HG03575 (cell line): Measurements from ENCODE around the gene NR1D2.
A peak's percentile ranks its signal among the peaks of the same experiment; 100 is the strongest.
"Not testable (repeated sequence)": the region's sequence is repeated elsewhere in the genome, so short reads cannot be mapped to it uniquely, and the experiment has no call there.

Experiments used
- ATAC-seq: cut with Tn5 transposase; IDR thresholded peaks from one replicate; pipeline ENCODE4 v1.9.1; 2021; ENCODE audit not compliant: unreplicated experiment, insufficient number of reproducible peaks, low FRiP score; ENCODE audit errors: extremely low read depth

NR1D2 gene

DNA sequence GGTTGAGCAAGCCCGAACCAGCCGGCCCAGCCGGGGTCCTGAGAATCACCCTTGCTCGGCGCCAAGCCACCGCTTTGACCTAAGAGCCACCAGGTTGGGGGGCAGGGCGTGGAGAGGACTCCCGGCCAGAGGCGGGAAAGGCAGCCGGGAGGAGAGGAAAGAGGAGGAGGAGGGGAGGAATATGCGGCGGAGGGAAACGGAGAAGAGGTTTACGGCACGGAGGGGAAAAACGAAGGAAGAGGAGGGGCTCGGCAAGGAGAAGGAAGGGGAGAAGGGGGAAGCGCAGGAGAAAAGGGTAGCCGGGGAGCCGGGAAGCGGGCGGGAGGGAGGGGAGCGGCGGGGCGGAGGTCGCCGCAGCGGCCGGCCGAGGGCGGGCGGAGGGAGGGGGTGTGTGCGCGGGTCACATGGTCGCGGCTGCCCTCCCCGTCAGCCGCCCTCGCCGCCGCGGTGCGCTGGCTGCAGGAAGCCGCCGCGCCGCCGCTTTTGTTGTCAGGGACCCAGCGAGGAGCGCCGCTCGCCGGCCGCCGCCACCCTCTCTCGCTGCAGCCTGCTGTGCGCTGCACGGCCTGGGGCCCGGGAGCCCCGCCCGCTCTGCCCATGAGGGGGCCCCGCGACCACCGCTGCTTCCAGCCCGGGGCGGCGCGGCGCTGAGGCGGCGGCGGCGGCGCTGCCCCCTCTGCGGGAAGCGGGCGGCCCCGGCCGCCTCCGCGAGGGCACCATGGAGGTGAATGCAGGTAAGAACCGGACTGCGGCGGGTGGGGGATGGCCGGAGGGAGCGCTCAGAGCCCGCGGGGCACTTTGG is at the start of gene NR1D2:
Gene NR1D2 (plus strand): TSS at position 426 of the 802 bp plus-strand sequence. CDS start 293 bp downstream, at position 719.
- peak; percentile 12 for ATAC-seq

DNA sequence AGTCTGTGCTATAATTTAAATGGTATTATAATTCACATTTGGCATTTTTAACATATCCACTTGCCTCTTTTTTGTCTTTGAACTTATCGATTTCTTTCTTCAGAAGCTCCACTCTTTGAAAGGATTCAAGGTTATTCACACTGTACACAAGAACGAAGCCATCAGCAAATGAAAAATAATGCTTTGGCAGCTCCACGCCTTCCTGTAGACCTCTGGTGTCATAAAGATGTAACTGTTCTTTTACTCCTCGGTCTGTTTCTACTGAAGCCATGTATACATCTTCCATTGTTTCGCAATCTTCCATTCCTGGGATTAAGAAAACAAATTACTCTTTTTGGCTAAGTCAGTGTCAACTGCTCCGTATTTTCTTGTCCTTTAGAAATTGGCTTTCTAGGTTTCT is 44.3 kb upstream of the NR1D2 start:
- no peak for ATAC-seq

DNA sequence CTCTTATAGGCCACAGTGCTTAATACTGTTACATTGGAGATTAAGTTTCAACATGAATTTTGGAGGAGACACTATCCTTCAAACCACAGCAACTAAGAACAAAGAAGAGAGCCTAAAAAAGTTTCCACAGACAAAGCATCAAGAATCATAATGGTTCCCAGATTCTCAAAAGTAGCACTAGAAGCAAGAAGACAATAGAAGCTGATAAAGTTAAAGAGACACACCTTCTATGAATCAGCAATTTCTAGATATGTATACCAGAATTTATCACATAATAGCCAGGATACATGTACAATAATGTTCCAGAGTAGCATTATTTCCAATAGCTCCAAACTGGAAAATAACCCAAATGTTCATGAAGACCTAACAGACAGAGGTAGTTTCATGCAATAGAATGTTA is 40.5 kb upstream of the NR1D2 start:
- no peak for ATAC-seq

DNA sequence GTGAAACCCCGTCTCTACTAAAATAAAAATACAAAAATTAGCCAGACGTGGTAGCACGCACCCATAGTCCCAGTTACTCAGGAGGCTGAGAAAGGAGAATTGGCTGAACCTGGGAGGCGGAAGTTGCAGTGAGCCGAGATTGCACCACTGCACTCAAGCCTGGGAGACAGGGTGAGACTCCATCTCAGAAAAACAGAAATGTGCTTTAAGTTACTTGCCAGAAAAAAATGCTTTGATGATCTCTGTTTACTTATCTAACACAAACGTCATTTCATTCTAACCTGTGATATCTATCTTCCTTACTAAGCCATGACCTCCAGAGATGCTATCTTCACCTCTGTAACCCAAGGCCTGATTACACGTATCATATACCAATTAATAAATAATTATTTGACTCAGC is 35.7 kb upstream of the NR1D2 start:
- ATAC-seq: no peak

DNA sequence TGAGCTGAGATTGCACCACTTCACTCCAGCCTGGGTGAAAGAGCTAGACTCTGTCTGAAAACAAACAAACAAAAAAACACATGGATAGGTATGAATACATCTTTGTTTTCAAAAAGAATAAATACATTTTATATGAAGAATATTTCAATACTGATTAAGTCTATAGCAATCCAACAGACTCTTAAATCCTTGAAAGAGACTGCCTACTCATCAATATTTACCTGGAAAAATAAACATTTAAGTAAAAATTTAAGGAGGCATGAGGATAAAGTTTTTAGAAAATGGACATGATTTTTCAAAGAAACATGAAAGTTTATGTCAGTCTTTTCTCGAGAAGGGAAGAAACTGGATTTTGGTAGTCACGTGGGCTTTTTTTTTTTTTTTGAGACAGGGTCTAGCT is 33.7 kb upstream of the NR1D2 start:
- ATAC-seq: no peak

DNA sequence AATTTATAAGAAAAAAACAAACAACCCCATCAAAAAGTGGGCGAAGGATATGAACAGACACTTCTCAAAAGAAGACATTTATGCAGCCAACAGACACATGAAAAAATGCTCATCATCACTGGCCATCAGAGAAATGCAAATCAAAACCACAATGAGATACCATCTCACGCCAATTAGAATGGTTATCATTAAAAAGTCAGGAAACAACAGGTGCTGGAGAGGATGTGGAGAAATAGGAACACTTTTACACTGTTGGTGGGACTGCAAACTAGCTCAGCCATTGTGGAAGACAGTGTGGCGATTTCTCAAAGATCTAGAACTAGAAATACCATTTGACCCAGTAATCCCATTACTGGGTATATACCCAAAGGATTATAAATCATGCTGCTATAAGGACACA is 32.8 kb upstream of the NR1D2 start:
- ATAC-seq: not testable (repeated sequence)

DNA sequence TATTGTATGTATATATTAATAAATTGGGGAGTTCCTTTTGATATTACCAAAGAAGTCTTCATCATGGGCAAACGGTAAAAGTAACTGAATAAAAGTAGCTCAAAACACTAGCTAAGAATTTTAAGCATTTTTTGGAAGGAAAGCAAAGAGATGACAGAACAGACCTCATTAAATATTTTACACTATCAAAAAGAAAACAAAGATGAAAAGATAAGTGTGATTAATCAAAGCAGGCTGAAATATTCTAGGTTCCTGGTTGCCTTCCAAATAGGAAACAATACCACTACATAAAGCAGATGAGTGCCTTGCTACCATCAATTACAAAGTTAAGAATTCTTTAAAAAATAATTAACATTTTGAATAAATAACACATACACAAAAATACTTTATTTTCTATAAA is 31.9 kb upstream of the NR1D2 start:
- ATAC-seq: no peak

DNA sequence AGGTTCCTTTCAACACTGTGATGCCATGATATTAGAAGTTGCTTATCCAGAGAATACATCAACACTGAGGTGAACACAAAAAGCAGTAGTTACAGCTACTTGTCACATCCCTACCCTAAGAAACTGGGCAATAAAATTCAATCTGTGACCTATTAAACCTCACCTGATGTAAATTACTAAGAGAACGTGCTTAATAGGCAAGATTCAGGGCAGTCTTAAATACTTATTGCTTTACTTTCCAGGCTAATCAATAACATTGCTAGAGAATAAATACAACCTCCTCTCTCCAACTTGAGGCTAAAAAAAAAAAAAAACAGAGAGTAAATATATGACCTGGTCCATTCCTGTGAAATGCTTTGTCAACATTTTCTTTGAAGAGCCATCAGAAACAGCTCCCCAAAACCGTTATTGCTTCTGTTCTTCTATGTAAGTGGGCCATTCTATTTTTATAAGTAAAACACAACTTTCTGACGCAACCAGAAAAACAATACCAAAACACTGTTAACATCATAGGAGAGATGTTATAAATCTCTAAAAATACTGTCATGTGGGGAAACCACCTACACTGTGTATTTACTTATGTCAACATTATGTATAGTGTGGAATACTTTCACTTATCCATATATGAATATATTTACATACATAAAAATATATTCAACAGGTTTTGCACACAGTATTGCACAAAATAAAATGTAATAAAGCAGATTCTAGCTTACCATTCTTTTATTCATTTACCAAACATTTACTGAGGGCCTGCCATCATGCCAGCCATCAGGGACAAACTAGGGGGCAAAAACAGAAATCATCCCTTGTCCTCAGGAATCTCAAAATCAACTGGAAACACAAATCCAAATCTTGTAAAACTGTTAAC is 31.0 kb upstream of the NR1D2 start:
- ATAC-seq: no peak

DNA sequence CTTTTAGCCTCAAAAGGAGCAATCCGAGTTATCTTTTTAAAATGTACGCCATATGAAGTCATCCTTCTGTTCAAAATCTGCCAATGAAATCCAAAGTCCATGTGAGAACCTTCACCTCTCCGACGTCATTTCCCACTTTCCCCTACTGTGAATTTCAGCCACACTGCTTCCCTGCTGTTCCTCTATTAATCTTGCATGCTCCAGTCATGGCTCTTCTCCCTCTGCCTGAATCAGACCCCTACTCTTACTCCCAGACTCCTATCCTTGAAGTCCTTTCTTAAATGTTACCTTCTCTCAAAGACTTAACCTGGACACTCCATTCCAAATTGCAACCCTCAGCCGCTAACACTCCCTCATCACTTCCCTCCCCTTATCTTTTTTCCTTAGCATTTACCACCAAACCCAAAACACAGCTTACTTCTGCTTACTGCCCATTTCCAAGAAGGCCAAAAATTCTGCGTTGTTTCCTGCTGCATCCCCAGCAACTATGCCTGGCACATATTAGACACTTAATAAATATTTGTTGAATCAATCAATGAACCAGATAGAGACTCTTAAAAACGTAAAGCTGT is 29.5 kb upstream of the NR1D2 start:
- no peak for ATAC-seq

DNA sequence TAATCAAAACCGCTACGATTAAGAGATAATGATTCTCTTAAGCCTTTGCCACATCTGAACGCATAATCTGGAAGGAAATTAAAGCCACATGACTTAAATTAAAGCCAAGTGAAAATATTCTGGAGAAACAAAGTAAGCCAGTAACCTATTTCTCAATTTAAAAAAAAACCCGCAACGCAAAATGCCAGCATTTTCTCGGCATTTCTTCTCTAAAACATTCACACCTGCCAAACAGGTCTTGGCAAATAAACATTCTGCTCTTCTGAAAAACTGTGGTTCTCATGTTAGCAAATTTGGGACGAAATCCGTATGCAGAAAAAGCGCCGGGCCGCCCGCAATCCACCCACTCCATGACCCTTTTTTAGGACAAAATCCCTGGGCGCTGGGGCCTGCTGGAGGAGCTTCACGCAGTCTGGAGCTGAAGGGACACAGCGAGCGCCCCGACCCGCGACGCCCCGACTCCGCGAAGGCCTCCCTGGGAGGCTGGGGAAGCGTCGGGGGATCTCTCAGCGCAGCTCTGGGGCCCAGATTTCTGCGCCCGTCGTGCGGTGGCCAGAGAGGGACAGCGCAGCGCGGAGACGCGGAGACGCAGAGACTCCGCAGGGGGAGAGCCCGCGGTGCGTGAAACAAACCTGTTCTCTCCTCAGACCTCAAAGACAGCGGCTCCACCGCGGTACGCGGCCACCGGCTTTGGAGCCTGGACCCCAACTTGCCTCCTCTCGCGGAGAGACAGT is 28.8 kb upstream of the NR1D2 start:
- peak; percentile 24 for ATAC-seq

DNA sequence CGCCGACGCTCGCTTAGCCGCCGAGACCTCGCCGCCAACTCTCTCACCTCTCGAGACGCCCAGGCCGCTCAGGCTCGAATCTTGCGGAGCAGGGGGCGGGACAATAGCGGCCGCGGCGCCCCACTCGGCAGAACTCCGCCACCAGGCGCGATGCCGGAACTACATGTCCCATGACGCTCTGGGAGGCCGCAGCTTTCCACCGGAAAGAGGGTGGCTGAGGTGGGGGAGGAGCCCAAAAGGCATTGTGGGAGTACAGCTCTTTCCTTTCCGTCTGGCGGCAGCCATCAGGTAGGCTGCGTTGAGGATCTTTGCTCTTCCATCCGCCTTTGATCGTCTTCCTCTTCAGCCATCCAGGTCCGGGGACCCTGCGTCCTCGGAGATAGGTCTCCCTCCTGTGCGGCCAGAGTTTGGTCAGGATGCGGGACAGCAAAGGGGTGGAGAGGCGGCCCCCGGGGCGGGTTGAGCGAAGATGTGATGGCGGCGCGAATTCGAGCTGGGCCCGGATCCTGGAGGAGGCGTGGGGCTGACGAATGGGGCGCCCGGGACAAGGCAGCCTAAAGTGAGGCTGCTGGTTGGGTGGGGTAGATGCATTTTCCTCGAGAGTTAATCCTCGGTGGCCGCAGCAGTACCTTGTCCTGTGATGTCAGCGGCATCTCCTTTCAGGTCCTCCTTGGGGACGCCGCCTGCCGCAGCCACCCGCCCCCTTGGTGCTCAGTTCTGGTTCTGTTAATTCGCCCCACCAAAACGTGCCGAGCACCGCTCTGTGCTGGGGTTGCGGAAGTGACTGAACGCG is 28.0 kb upstream of the NR1D2 start, which contains the start of the genes NKIRAS1 and RPL15:
Gene NKIRAS1 (minus strand): TSS at position 105 of the 793 bp plus-strand sequence. CDS start 6,086 bp downstream, outside the sequence.
Gene RPL15 (plus strand): TSS at position 247 of the 793 bp plus-strand sequence. CDS start 728 bp downstream, outside the sequence.
- ATAC-seq: peak; percentile 77

DNA sequence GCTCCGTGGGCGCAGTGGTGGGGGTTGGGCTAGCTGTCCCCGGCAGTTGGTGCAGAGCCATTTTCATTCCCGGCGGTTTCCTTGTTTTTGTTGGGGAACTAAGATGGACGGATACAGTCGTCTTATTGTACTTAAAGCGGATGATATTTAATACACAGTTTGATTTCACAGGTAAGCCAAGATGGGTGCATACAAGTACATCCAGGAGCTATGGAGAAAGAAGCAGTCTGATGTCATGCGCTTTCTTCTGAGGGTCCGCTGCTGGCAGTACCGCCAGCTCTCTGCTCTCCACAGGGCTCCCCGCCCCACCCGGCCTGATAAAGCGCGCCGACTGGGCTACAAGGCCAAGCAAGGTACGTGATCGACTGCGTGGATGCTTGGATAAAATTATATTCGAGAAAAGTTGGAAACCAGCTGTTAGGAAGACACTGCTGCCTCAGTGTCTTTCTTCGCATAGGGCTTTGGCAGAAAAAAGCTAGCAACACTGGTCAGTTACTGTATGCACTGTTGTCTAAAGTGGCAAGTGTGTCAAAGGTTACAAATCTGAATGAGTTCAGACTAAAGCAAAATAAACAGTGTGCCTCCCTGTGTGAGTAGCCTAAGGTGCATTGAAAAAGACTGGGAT is 27.3 kb upstream of the NR1D2 start:
- not testable (repeated sequence) for ATAC-seq

DNA sequence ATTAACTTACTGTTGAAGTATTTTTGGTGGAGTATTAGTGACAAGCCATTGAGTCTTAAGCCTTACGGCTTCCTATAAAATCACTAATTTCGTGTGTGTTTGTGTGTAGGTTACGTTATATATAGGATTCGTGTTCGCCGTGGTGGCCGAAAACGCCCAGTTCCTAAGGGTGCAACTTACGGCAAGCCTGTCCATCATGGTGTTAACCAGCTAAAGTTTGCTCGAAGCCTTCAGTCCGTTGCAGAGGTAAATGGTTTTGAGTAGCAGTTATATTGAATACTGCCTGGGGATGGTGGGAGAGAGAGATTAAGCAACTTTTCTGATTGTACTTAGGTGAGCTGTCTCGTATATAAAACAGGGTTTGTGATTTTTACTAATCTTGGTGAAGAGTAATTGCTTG is 26.8 kb upstream of the NR1D2 start:
- not testable (repeated sequence) for ATAC-seq

DNA sequence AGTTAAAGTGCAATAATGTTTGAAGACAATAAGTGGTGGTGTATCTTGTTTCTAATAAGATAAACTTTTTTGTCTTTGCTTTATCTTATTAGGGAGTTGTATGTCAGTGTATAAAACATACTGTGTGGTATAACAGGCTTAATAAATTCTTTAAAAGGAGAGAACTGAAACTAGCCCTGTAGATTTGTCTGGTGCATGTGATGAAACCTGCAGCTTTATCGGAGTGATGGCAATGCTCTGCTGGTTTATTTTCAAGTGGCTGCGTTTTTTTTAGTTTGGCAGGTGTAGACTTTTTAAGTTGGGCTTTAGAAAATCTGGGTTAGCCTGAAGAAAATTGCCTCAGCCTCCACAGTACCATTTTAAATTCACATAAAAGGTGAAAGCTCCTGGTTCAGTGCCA is 25.5 kb upstream of the NR1D2 start:
- ATAC-seq: no peak

DNA sequence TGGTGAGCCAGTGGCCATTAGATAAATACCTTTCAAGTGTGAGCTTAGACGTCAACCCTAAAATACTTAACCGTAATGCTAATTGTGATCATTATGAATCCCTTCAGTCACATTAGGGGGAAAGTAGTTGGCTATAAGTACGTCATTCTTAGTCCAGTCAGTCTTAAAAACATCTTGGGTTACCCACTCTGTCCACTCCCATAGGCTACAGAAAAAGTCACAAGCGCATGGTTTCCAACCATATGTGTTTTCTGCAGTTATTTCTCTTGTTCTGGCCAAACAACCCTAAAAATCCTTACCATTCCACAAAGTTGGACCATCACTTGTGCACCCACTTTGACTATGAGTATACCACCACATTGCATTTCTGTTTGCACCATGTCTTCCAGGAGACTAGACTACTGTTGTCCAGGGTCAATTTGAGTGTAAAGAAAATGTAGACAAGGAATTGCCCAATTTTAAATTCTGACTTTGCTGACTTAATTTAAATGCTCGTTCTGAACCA is 24.9 kb upstream of the NR1D2 start:
- no peak for ATAC-seq

DNA sequence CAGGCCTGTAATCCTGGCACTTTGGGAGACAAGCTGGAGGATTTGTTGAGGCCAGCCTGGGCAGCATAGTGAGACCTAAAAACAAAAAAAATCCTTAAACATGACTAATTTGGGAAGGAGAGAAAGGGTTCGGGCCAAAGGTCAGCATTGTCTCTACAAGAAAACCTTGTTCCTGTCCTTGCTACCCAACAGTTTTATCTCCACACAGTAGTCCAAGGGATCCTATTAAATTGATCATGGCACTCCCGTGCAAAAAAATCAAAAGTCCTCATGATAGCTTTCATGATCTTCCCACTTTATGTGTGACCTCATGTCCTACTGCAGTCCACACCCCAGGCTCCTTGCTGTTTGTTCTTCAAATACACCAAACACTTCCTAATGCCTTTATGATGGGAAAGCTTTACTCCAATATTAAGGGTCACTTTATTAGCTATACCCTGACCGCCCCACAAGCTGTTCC is 24.0 kb upstream of the NR1D2 start:
- ATAC-seq: no peak

DNA sequence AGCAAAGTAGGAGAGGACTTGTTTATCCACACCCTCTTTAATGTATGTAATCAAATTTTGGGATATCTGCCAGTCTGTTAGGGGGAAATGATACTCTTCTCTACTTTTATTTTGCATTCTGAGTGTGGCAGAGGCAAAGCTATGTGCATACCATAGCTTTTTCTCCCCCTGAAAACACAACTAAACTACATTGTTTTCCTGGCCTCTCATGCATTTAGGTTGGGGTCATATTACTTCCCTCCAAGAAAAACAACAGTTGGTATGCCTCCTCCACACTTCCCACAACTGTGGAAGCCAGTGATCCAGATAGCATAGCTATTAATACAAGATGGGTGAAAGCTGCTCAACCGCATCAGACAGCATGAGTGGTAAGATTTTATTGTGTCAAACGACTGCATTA is 21.3 kb upstream of the NR1D2 start:
- ATAC-seq: no peak
